Esophagus squamous epithelium (tissue), 5 donors: ENCODE data around the gene SCNN1B. TPM values are rescaled to one million over a fixed set of nuclear protein-coding genes. Genes with fewer than 3 reads are reported as not detected.
A peak's percentile ranks its signal among the peaks of the same experiment; 100 is the strongest.
"Not testable (repeated sequence)": the region's sequence is repeated elsewhere in the genome, so short reads cannot be mapped to it uniquely, and the experiment has no call there.

Experiments
- DNase-seq: peaks from one replicate; lab custom pipeline; 2025; lab: John Stamatoyannopoulos, UW
- H3K27ac ChIP-seq, 4 donors: fragments of 200-600 bp; sonication (generic); one replicate each; pipeline ENCODE4 v1.5.1; 2016 to 2019; ENCODE audit warnings: mild to moderate bottlenecking in 1 of 4
- H3K27me3 ChIP-seq, 4 donors: fragments of 200-600 bp; sonication (generic); 1 replicate in 3 of 4; 2 replicates in 1 of 4; pipeline versions ENCODE4 v1.5.1 to v1.6.0; 2017 to 2021; ENCODE audit warnings: antibody characterized with exemption in 1 of 4
- H3K36me3 ChIP-seq, 3 donors: fragments of 200-600 bp; sonication (generic); one replicate each; pipeline ENCODE4 v1.5.1; 2016 to 2019
- H3K4me1 ChIP-seq, 3 donors: fragments of 200-600 bp; sonication (generic); one replicate each; pipeline ENCODE4 v1.5.1; 2017 to 2019
- H3K4me3 ChIP-seq, 4 donors: fragments of 200-600 bp; sonication (generic); 1 replicate in 3 of 4; 2 replicates in 1 of 4; pipeline ENCODE4 v1.5.1; 2016 to 2019; ENCODE audit warnings: mild to moderate bottlenecking in 2 of 4, moderate library complexity in 1 of 4
- H3K9me3 ChIP-seq, 3 donors: fragments of 200-600 bp; sonication (generic); one replicate each; pipeline ENCODE4 v1.5.1; 2016 to 2019
- CTCF ChIP-seq, 6 experiments: fragments of 450-650 bp in 4 of 6; fragments of 200-600 bp in 2 of 6; sonication (generic) in 2 of 6; IDR thresholded peaks; one replicate each; pipeline ENCODE4 v1.5.1; 2016 to 2019; ENCODE audit warnings: antibody characterized with exemption in 6 of 6, mild to moderate bottlenecking in 4 of 6, moderate library complexity in 4 of 6
- POLR2A ChIP-seq, 4 donors: fragments of 450-650 bp; IDR thresholded peaks; one replicate each; pipeline ENCODE4 v1.6.1; 2017; ENCODE audit warnings: antibody characterized with exemption in 4 of 4, mild to moderate bottlenecking in 4 of 4, moderate library complexity in 3 of 4
- WGBS, 2 donors: methylation state at CpG; one replicate each; pipeline ENCODE4 v1.1.5; 2018; 5-methylcytosine and 5-hydroxymethylcytosine counted together
- intact Hi-C: fragments of 100-400 bp; cut with DNase I; formaldehyde crosslinking; loops from one replicate; pipeline ENCODE4 v1.15.0; 2022
- total RNA-seq, 4 donors: library from RNA; depleted of rRNA; stranded (reverse); fragments of >200 nt; gene quantifications; one replicate each; pipeline ENCODE4 v1.1.0, GENCODE V29; 2016
- donor health status: DM: yes; HTN: yes; CAD: no.

SCNN1B gene, protein sequence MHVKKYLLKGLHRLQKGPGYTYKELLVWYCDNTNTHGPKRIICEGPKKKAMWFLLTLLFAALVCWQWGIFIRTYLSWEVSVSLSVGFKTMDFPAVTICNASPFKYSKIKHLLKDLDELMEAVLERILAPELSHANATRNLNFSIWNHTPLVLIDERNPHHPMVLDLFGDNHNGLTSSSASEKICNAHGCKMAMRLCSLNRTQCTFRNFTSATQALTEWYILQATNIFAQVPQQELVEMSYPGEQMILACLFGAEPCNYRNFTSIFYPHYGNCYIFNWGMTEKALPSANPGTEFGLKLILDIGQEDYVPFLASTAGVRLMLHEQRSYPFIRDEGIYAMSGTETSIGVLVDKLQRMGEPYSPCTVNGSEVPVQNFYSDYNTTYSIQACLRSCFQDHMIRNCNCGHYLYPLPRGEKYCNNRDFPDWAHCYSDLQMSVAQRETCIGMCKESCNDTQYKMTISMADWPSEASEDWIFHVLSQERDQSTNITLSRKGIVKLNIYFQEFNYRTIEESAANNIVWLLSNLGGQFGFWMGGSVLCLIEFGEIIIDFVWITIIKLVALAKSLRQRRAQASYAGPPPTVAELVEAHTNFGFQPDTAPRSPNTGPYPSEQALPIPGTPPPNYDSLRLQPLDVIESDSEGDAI
- 10 to 100 TPM; 24.9 to 86.8 (median 36.2) TPM for total RNA-seq

DNA sequence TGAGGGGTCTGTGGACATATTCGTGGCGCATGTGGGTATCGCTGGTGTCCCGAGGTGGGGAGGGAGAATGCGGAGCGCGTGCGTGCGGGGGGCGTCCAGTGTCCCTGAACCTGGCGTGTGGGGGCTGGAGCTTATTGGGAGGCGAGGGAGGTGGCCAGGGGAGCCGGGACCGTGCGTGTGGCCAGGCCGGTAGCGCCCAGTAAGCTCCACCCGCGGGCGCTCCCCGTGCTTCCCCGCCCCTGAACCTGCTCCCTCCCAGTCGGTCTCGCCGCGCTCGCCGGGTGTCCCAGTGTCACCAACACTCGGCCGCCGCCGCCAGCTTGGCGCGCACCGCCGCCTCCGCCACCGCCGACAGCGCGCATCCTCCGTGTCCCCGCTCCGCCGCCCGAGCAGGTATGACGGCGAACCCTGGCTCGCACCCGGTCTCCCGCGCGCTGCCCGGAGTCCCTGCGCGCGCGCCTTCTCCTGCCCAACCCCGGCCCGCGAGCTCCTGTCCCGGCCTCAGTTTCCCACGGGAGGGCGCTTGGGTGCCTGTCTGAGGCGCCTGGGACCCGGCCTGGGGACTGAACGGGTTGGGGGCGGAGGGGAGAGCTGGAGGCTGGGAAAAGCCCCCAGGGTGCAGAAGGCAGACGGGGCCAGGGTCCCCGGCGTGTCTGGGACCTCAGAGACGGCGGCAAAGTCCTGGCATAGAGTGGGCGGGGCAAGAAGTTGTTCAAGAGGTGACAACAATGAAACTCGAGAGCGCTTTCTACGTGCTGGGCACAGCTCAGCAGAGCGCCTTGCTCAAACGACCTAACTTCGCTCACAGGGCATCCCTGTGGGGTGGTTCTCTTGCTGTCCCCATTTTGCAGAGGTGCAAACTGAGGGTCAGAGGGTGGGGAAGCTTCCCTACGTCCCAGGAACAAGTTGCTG lies at the start of gene SCNN1B:
Gene SCNN1B, plus strand, starts transcription at position 258 of the 912 bp plus-strand sequence. CDS start 46,298 bp downstream, outside the sequence.
- DNase-seq: no peak
- intact Hi-C loops: no loop called here
- WGBS, 2 donors: 3 to 4% methylated on average over 18 to 20 of the region's 81 CpGs

GRCh38 chr16:23252310-23252709 lies 49.8 kb upstream of the SCNN1B start:
- Histone ChIP-seq H3K4me3 (no peak overlapping the region), H3K36me3 (no peaks in the 10 kb centered on the region), H3K9me3 (no peaks in the 10 kb centered on the region), H3K27me3 (no peaks in the 10 kb centered on the region), H3K27ac (no peak overlapping the region), H3K4me1 (peaks cover 0 to 31% (median 0%) of the 10 kb centered on the region in 3 donors)
- intact Hi-C loops: no loop called here
- DNase-seq: no peak
- TF ChIP-seq POLR2A (IDR thresholded peaks at IDR 0.05) (no peak), CTCF (IDR thresholded peaks at IDR 0.05) (no peak)
- WGBS, 2 donors: 78 to 83% methylated on average over 5 of the region's 5 CpGs

More for the DNA sequence above, at the start of gene SCNN1B:
- H3K27me3 ChIP-seq: peaks cover 0 to 42% (median 0%) of the 10 kb centered on the region in 4 donors
- no peaks in the 10 kb centered on the region for H3K9me3 ChIP-seq
- no peaks in the 10 kb centered on the region for H3K36me3 ChIP-seq
- TF ChIP-seq CTCF (IDR thresholded peaks at IDR 0.05) (peak in 1 of 6 experiments; percentile 32), POLR2A (IDR thresholded peaks at IDR 0.05) (peak in 1 of 4 donors; percentile 48)
- peak within 1 kb of the TSS; percentile 53 to 64 (median 54) for H3K4me3 ChIP-seq
- H3K27ac ChIP-seq: peak within 1 kb of the TSS in 3 of 4 donors; percentile 75 to 78 (median 77)
- H3K4me1 ChIP-seq: peaks cover 0 to 38% (median 5%) of the 10 kb centered on the region in 3 donors

- peaks cover 0 to 34% (median 0%) of the 10 kb centered on the region in 3 donors for H3K4me1 ChIP-seq
- H3K36me3 ChIP-seq, intact Hi-C loops, H3K27me3 ChIP-seq, DNase-seq, H3K9me3 ChIP-seq, H3K27ac ChIP-seq, H3K4me3 ChIP-seq: not testable (repeated sequence)
- WGBS, 2 donors: 89 to 95% methylated on average over 1 of the region's 1 CpG
Observed at GRCh38 chr16:23253650-23254049, 48.5 kb upstream of the SCNN1B start.

- DNase-seq: no peak
- no peaks in the 10 kb centered on the region for H3K36me3 ChIP-seq
- WGBS, 2 donors: 63 to 79% methylated on average over 3 to 4 of the region's 4 CpGs
- no peak overlapping the region for H3K27ac ChIP-seq
- H3K4me1 ChIP-seq: peaks cover 0 to 38% (median 0%) of the 10 kb centered on the region in 3 donors
- H3K27me3 ChIP-seq: no peaks in the 10 kb centered on the region
- intact Hi-C loops: no loop called here
- no peak overlapping the region for H3K4me3 ChIP-seq
- no peak for TF ChIP-seq CTCF (IDR thresholded peaks at IDR 0.05)
- no peak for TF ChIP-seq POLR2A (IDR thresholded peaks at IDR 0.05)
- H3K9me3 ChIP-seq: no peaks in the 10 kb centered on the region
Observed at GRCh38 chr16:23254338-23254737, 47.8 kb upstream of the SCNN1B start.

DNA sequence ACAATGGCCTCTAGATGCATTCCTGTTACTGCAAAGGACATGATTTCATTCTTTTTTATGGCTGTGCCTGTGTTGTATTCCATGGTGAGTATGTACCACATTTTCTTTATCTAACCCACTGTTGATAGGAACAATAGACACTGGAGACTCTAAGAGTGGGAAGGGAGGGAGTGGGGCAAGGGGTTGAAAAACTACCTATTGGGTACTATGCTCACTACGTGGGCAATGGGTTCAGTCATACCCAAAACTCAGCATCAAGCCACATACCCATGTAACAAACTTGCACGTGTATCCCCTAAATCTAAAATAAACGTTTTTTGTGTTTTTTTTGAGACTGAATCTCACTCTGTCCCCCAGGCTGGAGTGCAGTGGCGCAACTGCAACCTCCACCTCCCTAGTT lies 47.1 kb upstream of the SCNN1B start:
- H3K27ac ChIP-seq: no peak overlapping the region
- 57 to 69% methylated on average over 4 of the region's 4 CpGs for WGBS, 2 donors
- intact Hi-C loops: no loop called here
- TF ChIP-seq CTCF (IDR thresholded peaks at IDR 0.05) (no peak), POLR2A (IDR thresholded peaks at IDR 0.05) (no peak)
- no peaks in the 10 kb centered on the region for H3K36me3 ChIP-seq
- peaks cover 0 to 42% (median 0%) of the 10 kb centered on the region in 3 donors for H3K4me1 ChIP-seq
- no peaks in the 10 kb centered on the region for H3K9me3 ChIP-seq
- H3K27me3 ChIP-seq: no peaks in the 10 kb centered on the region
- H3K4me3 ChIP-seq: no peak overlapping the region
- no peak for DNase-seq
